ENCODE data around the gene MGME1. TPM values are rescaled to one million over a fixed set of nuclear protein-coding genes. Genes with fewer than 3 reads are reported as not detected.

Gene MGME1
- total RNA-seq, 1 donor from 2014 or later: 4.8 TPM

- Mint-ChIP-seq H3K27ac (ENCODE audit: unreplicated experiment) (no peak overlapping the region), H3K36me3 (ENCODE audit: unreplicated experiment) (no peaks in the 10 kb centered on the region), H3K4me3 (ENCODE audit: unreplicated experiment) (no peak overlapping the region), H3K9me3 (ENCODE audit: unreplicated experiment) (no peaks in the 10 kb centered on the region), H3K4me1 (ENCODE audit: low read depth, unreplicated experiment) (peaks cover 3% of the 10 kb centered on the region), H3K27me3 (ENCODE audit: unreplicated experiment) (peaks cover 3% of the 10 kb centered on the region)
- no peak for DNase-seq
- TF ChIP-seq, protein P1, sequence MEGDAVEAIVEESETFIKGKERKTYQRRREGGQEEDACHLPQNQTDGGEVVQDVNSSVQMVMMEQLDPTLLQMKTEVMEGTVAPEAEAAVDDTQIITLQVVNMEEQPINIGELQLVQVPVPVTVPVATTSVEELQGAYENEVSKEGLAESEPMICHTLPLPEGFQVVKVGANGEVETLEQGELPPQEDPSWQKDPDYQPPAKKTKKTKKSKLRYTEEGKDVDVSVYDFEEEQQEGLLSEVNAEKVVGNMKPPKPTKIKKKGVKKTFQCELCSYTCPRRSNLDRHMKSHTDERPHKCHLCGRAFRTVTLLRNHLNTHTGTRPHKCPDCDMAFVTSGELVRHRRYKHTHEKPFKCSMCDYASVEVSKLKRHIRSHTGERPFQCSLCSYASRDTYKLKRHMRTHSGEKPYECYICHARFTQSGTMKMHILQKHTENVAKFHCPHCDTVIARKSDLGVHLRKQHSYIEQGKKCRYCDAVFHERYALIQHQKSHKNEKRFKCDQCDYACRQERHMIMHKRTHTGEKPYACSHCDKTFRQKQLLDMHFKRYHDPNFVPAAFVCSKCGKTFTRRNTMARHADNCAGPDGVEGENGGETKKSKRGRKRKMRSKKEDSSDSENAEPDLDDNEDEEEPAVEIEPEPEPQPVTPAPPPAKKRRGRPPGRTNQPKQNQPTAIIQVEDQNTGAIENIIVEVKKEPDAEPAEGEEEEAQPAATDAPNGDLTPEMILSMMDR (IDR thresholded peaks at IDR 0.05; ENCODE audit: partially characterized antibody, unreplicated experiment): no peak
Observed at GRCh38 chr20:17999566-17999965, 30.7 kb downstream of the MGME1 start.

GRCh38 chr20:18001131-18001921, 32.5 kb downstream of the MGME1 start:
- Mint-ChIP-seq H3K27ac (ENCODE audit: unreplicated experiment) (no peak overlapping the region), H3K27me3 (ENCODE audit: unreplicated experiment) (peaks cover 6% of the 10 kb centered on the region), H3K4me1 (ENCODE audit: low read depth, unreplicated experiment) (peaks cover 2% of the 10 kb centered on the region), H3K4me3 (ENCODE audit: unreplicated experiment) (no peak overlapping the region), H3K9me3 (ENCODE audit: unreplicated experiment) (no peaks in the 10 kb centered on the region), H3K36me3 (ENCODE audit: unreplicated experiment) (no peaks in the 10 kb centered on the region)
- TF ChIP-seq, protein P1 (IDR thresholded peaks at IDR 0.05; ENCODE audit: partially characterized antibody, unreplicated experiment): no peak
- DNase-seq: no peak

- no peaks in the 10 kb centered on the region for H3K9me3 Mint-ChIP-seq (ENCODE audit: unreplicated experiment)
- no peak overlapping the region for H3K27ac Mint-ChIP-seq (ENCODE audit: unreplicated experiment)
- DNase-seq: no peak
- TF ChIP-seq, protein P1 (IDR thresholded peaks at IDR 0.05; ENCODE audit: partially characterized antibody, unreplicated experiment): no peak
- H3K4me1 Mint-ChIP-seq (ENCODE audit: low read depth, unreplicated experiment): peaks cover under 1% of the 10 kb centered on the region
- no peaks in the 10 kb centered on the region for H3K36me3 Mint-ChIP-seq (ENCODE audit: unreplicated experiment)
- H3K27me3 Mint-ChIP-seq (ENCODE audit: unreplicated experiment): peaks cover 6% of the 10 kb centered on the region
- no peak overlapping the region for H3K4me3 Mint-ChIP-seq (ENCODE audit: unreplicated experiment)
Observed at GRCh38 chr20:18003897-18004296, 35.1 kb downstream of the MGME1 start.

DNA sequence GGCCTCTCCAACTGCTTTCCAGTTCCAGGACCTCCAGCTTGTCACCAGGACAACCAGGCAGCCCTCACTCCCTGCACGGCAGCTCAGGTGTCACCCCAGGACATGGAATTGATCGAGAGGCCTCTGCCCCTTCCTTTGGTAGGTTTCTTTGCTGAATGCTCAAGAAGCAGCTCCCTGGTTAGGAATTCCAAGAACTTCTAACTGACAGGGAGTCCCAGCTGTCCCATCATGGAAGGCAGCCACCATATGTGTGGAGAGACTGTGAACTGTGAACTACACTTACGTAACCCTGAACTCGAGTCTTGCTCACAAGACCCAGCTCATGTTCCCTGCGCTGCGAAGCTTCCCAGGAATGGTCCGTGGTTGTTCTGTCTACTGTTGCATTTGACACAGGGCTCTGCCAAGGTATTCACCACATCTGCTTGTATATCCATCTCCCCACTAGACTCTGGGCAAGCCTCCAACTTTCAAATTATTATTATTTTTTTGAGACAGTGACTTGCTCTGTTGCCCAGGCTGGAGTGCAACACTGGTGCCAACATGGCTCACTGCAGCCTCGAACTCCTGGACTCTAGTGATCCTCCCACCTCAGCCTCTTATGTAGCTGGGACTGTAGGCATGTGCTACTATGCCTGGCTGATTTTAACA, 35.7 kb downstream of the MGME1 start:
- H3K27me3 Mint-ChIP-seq (ENCODE audit: unreplicated experiment): peaks cover 6% of the 10 kb centered on the region
- H3K4me1 Mint-ChIP-seq (ENCODE audit: low read depth, unreplicated experiment): peaks cover 2% of the 10 kb centered on the region
- H3K4me3 Mint-ChIP-seq (ENCODE audit: unreplicated experiment): no peak overlapping the region
- no peaks in the 10 kb centered on the region for H3K36me3 Mint-ChIP-seq (ENCODE audit: unreplicated experiment)
- TF ChIP-seq, protein P1 (IDR thresholded peaks at IDR 0.05; ENCODE audit: partially characterized antibody, unreplicated experiment): no peak
- no peak overlapping the region for H3K27ac Mint-ChIP-seq (ENCODE audit: unreplicated experiment)
- no peak for DNase-seq
- H3K9me3 Mint-ChIP-seq (ENCODE audit: unreplicated experiment): no peaks in the 10 kb centered on the region

All from glutamatergic neuron (in vitro differentiated cells).